Muscle of arm (tissue), 12 donors: ENCODE data around the gene PDGFD. TPM values are rescaled to one million over a fixed set of nuclear protein-coding genes. Genes with fewer than 3 reads are reported as not detected.

Source experiments
- DNase-seq: peaks from one replicate; pipeline ENCODE4 v3.0.0-alpha.2; 2013
- polyA plus RNA-seq, 12 donors: library from polyadenylated mRNA; unstranded; fragments of 120-200 nt; gene quantifications; one replicate each; pipeline ENCODE4 v1.2.1, GENCODE V29; 2013; ENCODE audit not compliant: insufficient read length in 12 of 12

PDGFD gene
- polyA plus RNA-seq, 12 donors = 12.6 to 44.4 (median 20.3) TPM; not detected in 1

GRCh38 chr11:103959279-103959942 is 204.5 kb downstream of the PDGFD start:
- DNase-seq = no peak

GRCh38 chr11:103958475-103959215 is 205.3 kb downstream of the PDGFD start:
- DNase-seq = no peak

- no peak for DNase-seq
Measured at GRCh38 chr11:103953797-103954486, 210.0 kb downstream of the PDGFD start.

- no peak for DNase-seq
Measured at GRCh38 chr11:103949781-103950180, 214.2 kb downstream of the PDGFD start.

- no peak for DNase-seq
Measured at GRCh38 chr11:103948187-103948763, 215.7 kb downstream of the PDGFD start.

GRCh38 chr11:103947546-103947919 is 216.4 kb downstream of the PDGFD start:
- DNase-seq = peak; percentile 17

- DNase-seq = no peak
Measured at GRCh38 chr11:103946793-103947545, 217.0 kb downstream of the PDGFD start.

- no peak for DNase-seq
Measured at GRCh38 chr11:103944251-103944940, 219.6 kb downstream of the PDGFD start.

GRCh38 chr11:103942646-103943045 is 221.3 kb downstream of the PDGFD start:
- DNase-seq = no peak

- DNase-seq = no peak
Measured at GRCh38 chr11:103940551-103940950, 223.4 kb downstream of the PDGFD start.

- DNase-seq = no peak
Measured at GRCh38 chr11:103939694-103940093, 224.3 kb downstream of the PDGFD start.

- no peak for DNase-seq
Measured at GRCh38 chr11:103936059-103936458, 227.9 kb downstream of the PDGFD start.

- no peak for DNase-seq
Measured at GRCh38 chr11:103935219-103935618, 228.7 kb downstream of the PDGFD start.

GRCh38 chr11:103929170-103929903 is 234.6 kb downstream of the PDGFD start:
- DNase-seq = no peak

- DNase-seq = no peak
Measured at GRCh38 chr11:103928802-103929161, 235.2 kb downstream of the PDGFD start.

GRCh38 chr11:103928040-103928801 is 235.7 kb downstream of the PDGFD start:
- DNase-seq = no peak

- peak; percentile 12 for DNase-seq
Measured at GRCh38 chr11:103927535-103927934, 236.4 kb downstream of the PDGFD start.

- DNase-seq = no peak
Measured at GRCh38 chr11:103926990-103927389, 237.0 kb downstream of the PDGFD start.

GRCh38 chr11:103924166-103925013 is 239.6 kb downstream of the PDGFD start:
- DNase-seq = no peak
